ENCODE results near the gene DBNL.

Gene DBNL

DNA sequence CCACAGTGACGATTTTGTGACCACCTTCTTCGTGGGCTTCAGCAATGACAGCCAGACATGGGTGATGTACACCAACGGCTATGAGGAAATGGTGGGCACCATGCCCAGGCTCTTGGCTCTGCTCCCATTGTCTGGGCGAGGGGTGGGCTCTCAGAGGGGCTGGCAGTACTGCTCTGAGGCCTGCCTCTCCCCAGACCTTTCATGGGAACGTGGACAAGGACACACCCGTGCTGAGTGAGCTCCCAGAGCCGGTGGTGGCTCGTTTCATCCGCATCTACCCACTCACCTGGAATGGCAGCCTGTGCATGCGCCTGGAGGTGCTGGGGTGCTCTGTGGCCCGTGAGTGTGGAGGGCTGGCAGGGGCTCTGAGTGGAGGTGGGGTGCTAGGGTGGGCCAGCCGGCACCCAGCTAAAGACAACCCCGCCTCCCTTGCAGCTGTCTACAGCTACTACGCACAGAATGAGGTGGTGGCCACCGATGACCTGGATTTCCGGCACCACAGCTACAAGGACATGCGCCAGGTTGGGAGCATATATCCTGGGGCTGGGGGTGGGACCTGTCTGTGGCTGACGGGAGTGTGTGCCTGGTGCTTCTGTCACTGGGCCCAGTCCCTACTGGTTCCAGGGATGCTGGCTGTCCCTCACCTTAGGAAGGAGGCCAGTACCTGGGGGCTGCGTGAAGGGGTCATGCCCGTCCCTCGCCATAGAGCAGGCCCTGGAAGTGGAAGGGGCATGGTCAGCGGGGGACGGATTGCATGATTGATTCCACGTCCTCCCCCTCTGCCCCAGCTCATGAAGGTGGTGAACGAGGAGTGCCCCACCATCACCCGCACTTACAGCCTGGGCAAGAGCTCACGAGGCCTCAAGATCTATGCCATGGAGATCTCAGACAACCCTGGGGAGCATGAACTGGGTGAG is 66.5 kb downstream of the DBNL start:
- DNase-seq (ENCODE audit: low spot score), result no peak
- in situ Hi-C loops (cut with MboI; ENCODE audit: low sequenced_read_pairs, unreplicated experiment), result no loop called here
- TF ChIP-seq, protein P1, sequence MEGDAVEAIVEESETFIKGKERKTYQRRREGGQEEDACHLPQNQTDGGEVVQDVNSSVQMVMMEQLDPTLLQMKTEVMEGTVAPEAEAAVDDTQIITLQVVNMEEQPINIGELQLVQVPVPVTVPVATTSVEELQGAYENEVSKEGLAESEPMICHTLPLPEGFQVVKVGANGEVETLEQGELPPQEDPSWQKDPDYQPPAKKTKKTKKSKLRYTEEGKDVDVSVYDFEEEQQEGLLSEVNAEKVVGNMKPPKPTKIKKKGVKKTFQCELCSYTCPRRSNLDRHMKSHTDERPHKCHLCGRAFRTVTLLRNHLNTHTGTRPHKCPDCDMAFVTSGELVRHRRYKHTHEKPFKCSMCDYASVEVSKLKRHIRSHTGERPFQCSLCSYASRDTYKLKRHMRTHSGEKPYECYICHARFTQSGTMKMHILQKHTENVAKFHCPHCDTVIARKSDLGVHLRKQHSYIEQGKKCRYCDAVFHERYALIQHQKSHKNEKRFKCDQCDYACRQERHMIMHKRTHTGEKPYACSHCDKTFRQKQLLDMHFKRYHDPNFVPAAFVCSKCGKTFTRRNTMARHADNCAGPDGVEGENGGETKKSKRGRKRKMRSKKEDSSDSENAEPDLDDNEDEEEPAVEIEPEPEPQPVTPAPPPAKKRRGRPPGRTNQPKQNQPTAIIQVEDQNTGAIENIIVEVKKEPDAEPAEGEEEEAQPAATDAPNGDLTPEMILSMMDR (IDR thresholded peaks at IDR 0.05; ENCODE audit: borderline replicate concordance, control extremely low read depth, extremely low read depth, insufficient read depth, missing control alignments), result no peak

All from GM13976 (cell line).